GM18867 (cell line): ENCODE data around the gene NT5DC4.
A peak's percentile ranks its signal among the peaks of the same experiment; 100 is the strongest.

Experiments
- ATAC-seq: cut with Tn5 transposase; IDR thresholded peaks from one replicate; pipeline ENCODE4 v1.9.1; 2021; ENCODE audit warnings: mild to moderate bottlenecking, moderate library complexity; ENCODE audit not compliant: unreplicated experiment

Gene NT5DC4

DNA sequence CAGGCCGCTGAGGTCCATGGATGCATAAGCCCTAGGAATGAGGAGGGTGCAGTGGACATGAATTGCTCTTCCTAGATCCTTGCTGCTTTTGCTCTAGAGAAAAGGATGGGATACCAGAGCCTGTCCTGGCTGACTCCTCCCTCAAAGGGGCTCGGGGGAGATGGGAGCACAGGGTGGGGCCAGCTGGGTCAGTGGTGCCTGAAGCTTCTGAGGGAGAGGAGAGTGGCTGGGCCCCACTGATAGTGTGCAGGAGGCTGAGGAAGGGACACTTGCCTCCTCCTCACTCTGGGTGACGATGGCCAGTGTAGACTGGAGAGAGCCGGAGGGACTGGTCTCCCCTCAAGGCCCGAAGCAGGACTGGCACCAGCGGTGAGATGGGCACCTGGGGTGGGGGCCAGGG, at the start of gene NT5DC4:
Gene NT5DC4 (plus strand): TSS at position 236 of the 400 bp plus-strand sequence. CDS start 60 bp downstream, at position 296.
- no peak for ATAC-seq

- no peak for ATAC-seq
These were observed 49.0 kb upstream of the NT5DC4 start for GRCh38 chr2:112671801-112672200.

GRCh38 chr2:112673008-112673407, 47.8 kb upstream of the NT5DC4 start:
- no peak for ATAC-seq

DNA sequence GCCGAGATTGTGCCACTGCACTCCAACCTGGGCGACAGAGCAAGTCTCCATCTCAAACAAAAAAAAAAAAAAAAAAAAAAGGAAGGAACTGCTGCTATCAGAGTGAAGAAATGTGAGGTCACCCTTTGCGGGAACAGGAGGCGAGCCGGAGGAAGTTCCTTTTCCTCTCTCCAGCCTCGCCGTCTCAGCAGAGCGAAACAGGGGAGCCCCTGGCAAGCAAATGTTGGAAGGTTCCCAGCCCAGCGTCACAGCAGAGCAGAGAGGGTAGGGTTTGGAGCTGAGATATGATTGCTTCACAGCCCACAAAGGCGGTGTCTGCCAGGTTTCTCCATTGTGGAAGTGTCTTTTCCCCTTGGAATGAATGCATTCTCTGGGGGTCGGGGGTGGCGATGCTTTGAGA, 46.6 kb upstream of the NT5DC4 start:
- ATAC-seq, result no peak

GRCh38 chr2:112679484-112679883, 41.3 kb upstream of the NT5DC4 start:
- no peak for ATAC-seq

GRCh38 chr2:112680666-112681101, 40.1 kb upstream of the NT5DC4 start:
- no peak for ATAC-seq

- ATAC-seq, result no peak
These were observed 38.7 kb upstream of the NT5DC4 start for GRCh38 chr2:112682101-112682500.

GRCh38 chr2:112683550-112684414, 37.0 kb upstream of the NT5DC4 start:
- ATAC-seq, result no peak

- ATAC-seq, result no peak
These were observed 36.4 kb upstream of the NT5DC4 start for GRCh38 chr2:112684415-112684775.

DNA sequence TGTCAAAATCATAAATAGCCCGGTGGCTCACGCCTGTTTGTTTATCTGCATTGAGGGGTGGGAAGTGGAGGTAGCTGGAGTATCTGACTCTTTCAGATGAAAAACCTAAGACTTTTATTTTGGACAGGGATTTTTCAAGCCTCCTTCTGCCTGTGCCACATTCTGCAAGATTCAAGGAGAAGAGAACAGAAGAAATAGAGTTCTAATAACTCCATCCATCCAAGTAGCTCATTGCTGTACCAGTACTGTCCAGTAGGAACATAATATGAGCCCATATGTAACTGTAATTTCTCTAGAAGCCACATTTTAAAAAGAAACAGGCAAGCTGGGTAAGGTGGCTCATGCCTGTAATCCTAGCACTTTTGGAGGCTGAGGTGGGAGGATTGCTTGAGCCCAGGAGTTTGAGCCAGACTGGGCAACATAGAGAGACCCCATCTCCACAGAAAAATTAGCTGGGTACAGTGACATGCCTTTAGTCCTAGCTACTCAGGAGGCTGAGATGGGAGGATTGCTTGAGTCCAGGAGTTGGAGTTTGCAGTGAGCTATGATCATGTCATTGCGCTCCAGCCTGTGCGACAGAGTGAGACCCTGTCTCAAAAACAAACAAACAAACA, 35.4 kb upstream of the NT5DC4 start:
- ATAC-seq, result no peak

- ATAC-seq, result no peak
These were observed 34.2 kb upstream of the NT5DC4 start for GRCh38 chr2:112686348-112687217.

DNA sequence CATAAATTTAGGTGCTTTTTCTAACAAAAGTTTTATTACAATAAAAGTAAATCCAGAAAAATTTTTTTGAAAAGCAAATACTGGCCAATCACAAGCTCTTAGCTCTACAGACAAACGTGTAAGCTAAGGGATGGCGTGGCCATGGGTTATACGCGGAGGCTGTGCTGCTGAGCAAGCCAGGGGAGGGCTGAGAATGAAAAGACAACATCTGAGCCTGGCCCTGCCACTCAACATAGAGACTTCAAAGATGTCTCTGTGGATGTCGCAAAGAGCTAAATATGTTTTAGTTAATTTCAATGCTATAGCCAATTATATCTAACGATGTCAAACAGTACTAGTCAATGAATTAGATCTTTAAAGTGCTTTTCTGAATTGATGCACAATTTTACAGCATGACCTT, 33.3 kb upstream of the NT5DC4 start:
- ATAC-seq, result no peak

- no peak for ATAC-seq
These were observed 32.5 kb upstream of the NT5DC4 start for GRCh38 chr2:112688086-112688880.

- ATAC-seq, result peak; percentile 65
These were observed 29.9 kb upstream of the NT5DC4 start for GRCh38 chr2:112690853-112691401.

- no peak for ATAC-seq
These were observed 28.9 kb upstream of the NT5DC4 start for GRCh38 chr2:112691881-112692281.

DNA sequence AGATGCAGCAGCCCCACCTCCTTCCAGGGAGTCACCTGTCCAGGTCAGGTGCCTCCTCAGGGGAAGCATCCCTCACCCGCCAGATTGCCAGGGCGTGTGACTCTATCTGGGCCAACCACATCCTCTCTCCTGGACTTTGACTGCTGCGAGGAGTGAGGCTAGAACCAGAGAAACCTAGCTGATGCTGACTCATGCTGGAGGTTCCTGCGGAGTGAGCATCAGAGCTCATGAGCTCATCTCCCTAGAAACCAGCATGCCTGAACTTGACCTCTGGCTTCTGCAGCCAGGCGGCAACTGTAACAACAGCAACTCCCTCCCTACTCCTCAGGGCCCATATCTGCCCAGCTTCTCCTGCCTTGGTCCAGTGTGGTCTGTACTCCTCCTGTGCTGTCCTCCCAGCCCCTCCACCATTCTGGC, 28.3 kb upstream of the NT5DC4 start:
- ATAC-seq, result peak; percentile 77

- no peak for ATAC-seq
These were observed 27.9 kb upstream of the NT5DC4 start for GRCh38 chr2:112692918-112693317.

DNA sequence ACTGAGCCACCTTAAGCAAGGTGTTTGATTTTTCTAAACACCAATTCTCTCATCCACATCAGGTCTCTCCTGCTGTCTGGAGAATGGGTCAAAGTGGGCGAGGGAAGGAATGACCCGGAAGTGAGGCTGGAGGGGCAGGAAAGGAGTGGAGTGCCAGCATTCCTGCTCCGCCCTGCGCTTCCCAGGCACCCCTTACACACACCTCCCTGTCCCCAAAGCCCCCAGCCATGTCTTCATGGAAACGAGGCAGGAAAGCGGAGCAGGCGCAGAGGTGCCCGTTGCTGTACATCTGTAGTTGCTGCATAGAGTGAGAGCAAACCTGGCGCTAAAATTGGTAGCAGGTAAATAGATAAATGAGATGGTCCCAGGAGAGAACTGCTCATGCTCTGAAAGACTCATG, 27.2 kb upstream of the NT5DC4 start:
- ATAC-seq, result no peak

DNA sequence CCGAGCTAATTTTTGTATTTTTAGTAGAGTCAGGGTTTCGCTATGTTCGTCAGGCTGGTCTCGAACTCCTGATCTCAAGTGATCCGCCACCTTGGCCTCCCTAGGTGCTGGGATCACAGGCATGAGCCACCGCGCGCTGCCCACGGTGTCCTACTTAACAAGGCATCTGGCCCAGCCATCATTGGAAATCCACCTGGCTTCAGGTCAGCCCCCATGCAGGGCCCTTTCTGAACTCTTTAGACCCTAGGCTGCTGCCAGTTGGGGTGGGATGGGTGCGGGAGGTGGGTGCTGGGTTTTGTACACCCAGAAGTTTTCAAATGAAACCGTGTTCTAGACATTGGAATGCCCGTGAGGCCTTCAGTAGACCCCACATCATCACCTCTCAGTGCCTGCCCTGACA, 26.6 kb upstream of the NT5DC4 start:
- ATAC-seq, result no peak

DNA sequence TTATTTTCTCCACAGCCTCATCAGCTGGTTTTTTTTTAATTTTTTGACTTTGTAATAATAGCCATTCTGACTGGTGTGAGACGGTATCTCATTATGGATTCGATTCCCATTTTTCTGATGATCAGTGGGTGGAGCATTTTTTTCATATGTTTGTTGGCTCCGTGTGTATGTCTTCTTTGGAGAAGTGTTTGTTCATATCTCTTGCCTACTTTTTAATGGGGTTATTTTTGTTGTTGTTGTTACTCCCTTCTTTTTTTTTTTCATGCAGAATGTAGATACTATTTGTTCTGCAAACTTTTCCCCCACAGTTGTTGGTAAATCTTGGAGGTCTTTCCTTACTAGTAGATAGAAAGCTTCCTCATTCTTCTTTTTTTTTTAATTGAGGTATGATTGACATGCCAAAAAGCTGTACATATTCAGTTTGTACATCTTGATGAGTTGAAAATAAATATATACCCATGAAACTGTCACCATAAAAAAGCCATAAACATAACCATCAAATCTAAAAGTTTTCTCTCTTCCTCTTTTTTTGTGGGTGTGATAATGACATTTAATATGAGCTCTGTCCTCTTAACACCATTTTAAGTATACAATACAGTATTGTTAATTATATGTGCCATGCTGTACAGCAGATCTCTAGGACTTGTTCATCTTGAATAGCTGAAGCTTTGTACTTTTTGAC, 21.8 kb upstream of the NT5DC4 start:
- ATAC-seq, result no peak
